Renal cortical epithelial cell (primary cell): ENCODE measurements around the gene ESCO1. TPM values are rescaled to one million over a fixed set of nuclear protein-coding genes. Genes with fewer than 3 reads are reported as not detected.
A peak's percentile ranks its signal among the peaks of the same experiment; 100 is the strongest.
"Not testable (repeated sequence)": the region's sequence is repeated elsewhere in the genome, so short reads cannot be mapped to it uniquely, and the experiment has no call there.

ENCODE experiments used
- DNase-seq: peaks from one replicate; pipeline ENCODE4 v3.0.0-alpha.2; 2011; ENCODE audit warnings: low read depth
- total RNA-seq: library from RNA; depleted of rRNA; stranded (reverse); fragments of >200 nt; gene quantifications from 2 replicates; pipeline ENCODE4 v1.2.3, GENCODE V29; 2014

Gene ESCO1
- total RNA-seq: 22.9 and 26.3 TPM in 2 replicates

GRCh38 chr18:21600526-21601410, at the start of gene ESCO1:
TSS of gene ESCO1 (minus strand) at chr18:21600704. CDS start at chr18:21574843, 25,861 bp downstream.
- peak; percentile 95 for DNase-seq

- not testable (repeated sequence) for DNase-seq
These were observed 39.9 kb upstream of the ESCO1 start for GRCh38 chr18:21640375-21640774.

- no peak for DNase-seq
These were observed 38.3 kb upstream of the ESCO1 start for GRCh38 chr18:21638822-21639221.

GRCh38 chr18:21636769-21637168, 36.3 kb upstream of the ESCO1 start:
- DNase-seq: no peak

- no peak for DNase-seq
These were observed 34.2 kb upstream of the ESCO1 start for GRCh38 chr18:21634588-21635199.

- DNase-seq: peak; percentile 19
These were observed 31.9 kb upstream of the ESCO1 start for GRCh38 chr18:21632393-21632792.

- DNase-seq: no peak
These were observed 28.8 kb upstream of the ESCO1 start for GRCh38 chr18:21629089-21629832.

- DNase-seq: not testable (repeated sequence)
These were observed 21.1 kb upstream of the ESCO1 start for GRCh38 chr18:21621640-21622039.

GRCh38 chr18:21612125-21613039, 11.9 kb upstream of the ESCO1 start, which contains the start of gene SNRPD1:
TSS of gene SNRPD1 (plus strand) at chr18:21612314. CDS start at chr18:21612430, 116 bp downstream.
- peak; percentile 81 for DNase-seq

GRCh38 chr18:21611401-21612124, 11.1 kb upstream of the ESCO1 start:
- not testable (repeated sequence) for DNase-seq

GRCh38 chr18:21605213-21605612, 4.7 kb upstream of the ESCO1 start:
- DNase-seq: no peak

- no peak for DNase-seq
These were observed 4.2 kb upstream of the ESCO1 start for GRCh38 chr18:21604671-21605070.

GRCh38 chr18:21602299-21602587, 1.7 kb upstream of the ESCO1 start:
- DNase-seq: no peak

- no peak for DNase-seq
These were observed 649 bp downstream of the ESCO1 start for GRCh38 chr18:21599585-21600525.

- DNase-seq: peak; percentile 37
These were observed 1.5 kb downstream of the ESCO1 start for GRCh38 chr18:21598726-21599584.

GRCh38 chr18:21597620-21598019, 2.9 kb downstream of the ESCO1 start:
- DNase-seq: no peak

GRCh38 chr18:21593540-21594257, 6.8 kb downstream of the ESCO1 start:
- no peak for DNase-seq

- not testable (repeated sequence) for DNase-seq
These were observed 8.1 kb downstream of the ESCO1 start for GRCh38 chr18:21592361-21592760.
